ENCODE data around the gene PRSS36.

DNA sequence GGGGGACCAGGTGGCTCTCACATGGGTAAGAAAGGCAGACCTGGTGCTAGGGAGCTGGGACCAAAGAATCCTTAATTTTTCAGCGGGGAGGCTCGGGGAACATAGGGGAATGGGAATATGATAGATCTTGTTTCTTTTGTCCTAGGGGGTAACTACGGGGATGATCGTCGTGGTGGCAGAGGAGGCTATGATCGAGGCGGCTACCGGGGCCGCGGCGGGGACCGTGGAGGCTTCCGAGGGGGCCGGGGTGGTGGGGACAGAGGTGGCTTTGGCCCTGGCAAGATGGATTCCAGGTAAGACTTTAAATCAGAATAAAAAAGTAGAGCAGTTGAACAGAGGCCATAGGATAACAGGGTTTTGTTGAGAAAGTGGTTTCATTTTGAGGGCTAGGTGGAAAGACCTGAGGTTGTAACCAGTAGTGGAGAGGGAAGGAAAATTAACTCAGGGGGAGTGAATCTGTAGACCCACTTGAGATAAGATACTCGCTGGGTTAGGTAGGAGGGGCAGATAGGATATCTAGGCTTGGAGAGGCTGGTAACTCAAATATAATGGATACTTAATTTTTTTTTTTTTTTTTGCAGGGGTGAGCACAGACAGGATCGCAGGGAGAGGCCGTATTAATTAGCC lies 41.1 kb upstream of the PRSS36 start:
- TF ChIP-seq, protein P1, sequence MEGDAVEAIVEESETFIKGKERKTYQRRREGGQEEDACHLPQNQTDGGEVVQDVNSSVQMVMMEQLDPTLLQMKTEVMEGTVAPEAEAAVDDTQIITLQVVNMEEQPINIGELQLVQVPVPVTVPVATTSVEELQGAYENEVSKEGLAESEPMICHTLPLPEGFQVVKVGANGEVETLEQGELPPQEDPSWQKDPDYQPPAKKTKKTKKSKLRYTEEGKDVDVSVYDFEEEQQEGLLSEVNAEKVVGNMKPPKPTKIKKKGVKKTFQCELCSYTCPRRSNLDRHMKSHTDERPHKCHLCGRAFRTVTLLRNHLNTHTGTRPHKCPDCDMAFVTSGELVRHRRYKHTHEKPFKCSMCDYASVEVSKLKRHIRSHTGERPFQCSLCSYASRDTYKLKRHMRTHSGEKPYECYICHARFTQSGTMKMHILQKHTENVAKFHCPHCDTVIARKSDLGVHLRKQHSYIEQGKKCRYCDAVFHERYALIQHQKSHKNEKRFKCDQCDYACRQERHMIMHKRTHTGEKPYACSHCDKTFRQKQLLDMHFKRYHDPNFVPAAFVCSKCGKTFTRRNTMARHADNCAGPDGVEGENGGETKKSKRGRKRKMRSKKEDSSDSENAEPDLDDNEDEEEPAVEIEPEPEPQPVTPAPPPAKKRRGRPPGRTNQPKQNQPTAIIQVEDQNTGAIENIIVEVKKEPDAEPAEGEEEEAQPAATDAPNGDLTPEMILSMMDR (IDR thresholded peaks at IDR 0.05): no peak
- TF ChIP-seq POLR2A (IDR thresholded peaks at IDR 0.05) (no peak), POLR2AphosphoS5 (IDR thresholded peaks at IDR 0.05) (no peak)

Measured in prostate gland (tissue), 2 donors.